ENCODE measurements around the gene KLHL29.

GRCh38 chr2:23342075-23342474 lies 42.9 kb upstream of the KLHL29 start:
- no peak for TF ChIP-seq CTCF (IDR thresholded peaks at IDR 0.05; ENCODE audit: borderline replicate concordance, extremely low read depth, low read length, poor library complexity, severe bottlenecking)
- no peak for TF ChIP-seq EZH2 (IDR thresholded peaks at IDR 0.05; ENCODE audit: borderline replicate concordance, low read depth, low read length, severe bottlenecking)

Data from DND-41 (cell line).